Measurements from ENCODE around the gene IFNGR1. TPM values are rescaled to one million over a fixed set of nuclear protein-coding genes. Genes with fewer than 3 reads are reported as not detected.

IFNGR1 gene
- total and polyA plus RNA-seq, 2 of the 13 experiments (the other 11 are each of a cell fraction or from before 2014, with no cell fraction given): 82.8 to 87.8 TPM

GRCh38 chr6:137218917-137219663, at the start of gene IFNGR1 (continued):
- TF ChIP-seq, protein P1, sequence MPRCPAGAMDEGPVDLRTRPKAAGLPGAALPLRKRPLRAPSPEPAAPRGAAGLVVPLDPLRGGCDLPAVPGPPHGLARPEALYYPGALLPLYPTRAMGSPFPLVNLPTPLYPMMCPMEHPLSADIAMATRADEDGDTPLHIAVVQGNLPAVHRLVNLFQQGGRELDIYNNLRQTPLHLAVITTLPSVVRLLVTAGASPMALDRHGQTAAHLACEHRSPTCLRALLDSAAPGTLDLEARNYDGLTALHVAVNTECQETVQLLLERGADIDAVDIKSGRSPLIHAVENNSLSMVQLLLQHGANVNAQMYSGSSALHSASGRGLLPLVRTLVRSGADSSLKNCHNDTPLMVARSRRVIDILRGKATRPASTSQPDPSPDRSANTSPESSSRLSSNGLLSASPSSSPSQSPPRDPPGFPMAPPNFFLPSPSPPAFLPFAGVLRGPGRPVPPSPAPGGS (CRISPR knock-in tag; IDR thresholded peaks at IDR 0.05): peak; percentile 86; the same call in 1 of the 2 replicates
- peak; percentile 93 for TF ChIP-seq ZNF563 (CRISPR knock-in tag; IDR thresholded peaks at IDR 0.05)
- peak; percentile 97 for TF ChIP-seq ZNF547 (CRISPR knock-in tag; IDR thresholded peaks at IDR 0.05)
- TF ChIP-seq TCF12 (IDR thresholded peaks at IDR 0.05): no peak
- TF ChIP-seq TCF12 (CRISPR knock-in tag; IDR thresholded peaks at IDR 0.05): peak; percentile 72; the same call in 1 of the 2 replicates
- TF ChIP-seq ATF7 (IDR thresholded peaks at IDR 0.05): peak; percentile 67
- no peak for TF ChIP-seq ATF7 (CRISPR knock-in tag; IDR thresholded peaks at IDR 0.05)
- TF ChIP-seq ZNF660 (CRISPR knock-in tag; IDR thresholded peaks at IDR 0.05; ENCODE audit: borderline replicate concordance, low read depth): no peak
- TF ChIP-seq FIP1L1 (IDR thresholded peaks at IDR 0.05; ENCODE audit: borderline replicate concordance, insufficient read depth, low read depth, low read length): no peak
- TF ChIP-seq SETDB1 (CRISPR knock-in tag; IDR thresholded peaks at IDR 0.05; ENCODE audit: borderline replicate concordance): no peak
- no peak; the same call in 1 of the 2 replicates for TF ChIP-seq TBX3 (IDR thresholded peaks at IDR 0.05; ENCODE audit: borderline replicate concordance)
- no peak for TF ChIP-seq ZSCAN30 (CRISPR knock-in tag; IDR thresholded peaks at IDR 0.05)
- TF ChIP-seq REPIN1 (CRISPR knock-in tag; IDR thresholded peaks at IDR 0.05; ENCODE audit: borderline replicate concordance, low read depth): peak; percentile 85; the same call in 1 of the 2 replicates
- TF ChIP-seq ZNF784 (CRISPR knock-in tag; IDR thresholded peaks at IDR 0.05; ENCODE audit: borderline replicate concordance): peak; percentile 78; the same call in 1 of the 2 replicates
- TF ChIP-seq, protein P2, sequence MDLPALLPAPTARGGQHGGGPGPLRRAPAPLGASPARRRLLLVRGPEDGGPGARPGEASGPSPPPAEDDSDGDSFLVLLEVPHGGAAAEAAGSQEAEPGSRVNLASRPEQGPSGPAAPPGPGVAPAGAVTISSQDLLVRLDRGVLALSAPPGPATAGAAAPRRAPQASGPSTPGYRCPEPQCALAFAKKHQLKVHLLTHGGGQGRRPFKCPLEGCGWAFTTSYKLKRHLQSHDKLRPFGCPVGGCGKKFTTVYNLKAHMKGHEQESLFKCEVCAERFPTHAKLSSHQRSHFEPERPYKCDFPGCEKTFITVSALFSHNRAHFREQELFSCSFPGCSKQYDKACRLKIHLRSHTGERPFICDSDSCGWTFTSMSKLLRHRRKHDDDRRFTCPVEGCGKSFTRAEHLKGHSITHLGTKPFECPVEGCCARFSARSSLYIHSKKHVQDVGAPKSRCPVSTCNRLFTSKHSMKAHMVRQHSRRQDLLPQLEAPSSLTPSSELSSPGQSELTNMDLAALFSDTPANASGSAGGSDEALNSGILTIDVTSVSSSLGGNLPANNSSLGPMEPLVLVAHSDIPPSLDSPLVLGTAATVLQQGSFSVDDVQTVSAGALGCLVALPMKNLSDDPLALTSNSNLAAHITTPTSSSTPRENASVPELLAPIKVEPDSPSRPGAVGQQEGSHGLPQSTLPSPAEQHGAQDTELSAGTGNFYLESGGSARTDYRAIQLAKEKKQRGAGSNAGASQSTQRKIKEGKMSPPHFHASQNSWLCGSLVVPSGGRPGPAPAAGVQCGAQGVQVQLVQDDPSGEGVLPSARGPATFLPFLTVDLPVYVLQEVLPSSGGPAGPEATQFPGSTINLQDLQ (CRISPR knock-in tag; IDR thresholded peaks at IDR 0.05): peak; percentile 88; the same call in 1 of the 2 replicates
- TF ChIP-seq ZNF816 (CRISPR knock-in tag; IDR thresholded peaks at IDR 0.05; ENCODE audit: borderline replicate concordance): peak; percentile 95; the same call in 1 of the 2 replicates
- peak; percentile 75; the same call in 1 of the 2 replicates for TF ChIP-seq ZNF460 (CRISPR knock-in tag; IDR thresholded peaks at IDR 0.05; ENCODE audit: borderline replicate concordance)
- 0 out of 2 replicates have a peak, but pooled peaks have one; percentile 30 for TF ChIP-seq SP140L (CRISPR knock-in tag; IDR thresholded peaks at IDR 0.05; ENCODE audit: borderline replicate concordance)
- TF ChIP-seq ZNF737 (CRISPR knock-in tag; IDR thresholded peaks at IDR 0.05; ENCODE audit: borderline replicate concordance): peak; percentile 67; the same call in 1 of the 2 replicates
- peak; percentile 81; the same call in 1 of the 2 replicates for TF ChIP-seq ZNF788 (CRISPR knock-in tag; IDR thresholded peaks at IDR 0.05; ENCODE audit: borderline replicate concordance)
- peak; percentile 71; the same call in 1 of the 2 replicates for TF ChIP-seq ZNF138 (CRISPR knock-in tag; IDR thresholded peaks at IDR 0.05; ENCODE audit: low read depth)
- TF ChIP-seq KAT2B (IDR thresholded peaks at IDR 0.05; ENCODE audit: borderline replicate concordance, low read depth, low read length): peak; percentile 12; the same call in 1 of the 2 replicates

Data from HepG2 (cell line).